Lung (tissue), 12 donors: ENCODE results near the gene CRYBA2. TPM values are rescaled to one million over a fixed set of nuclear protein-coding genes. Genes with fewer than 3 reads are reported as not detected.

ENCODE experiments used
- ATAC-seq: fragments of 200-7000 bp; cut with Tn5 transposase; one replicate; pipeline ENCODE4 v1.9.1; 2020; ENCODE audit warnings: moderate number of reproducible peaks; ENCODE audit not compliant: insufficient read depth, low FRiP score
- DNase-seq, 3 donors: peaks; one replicate each; pipeline ENCODE4 v3.0.0-alpha.2; 2013 to 2017
- H3K27ac ChIP-seq, 2 donors: one replicate each; pipeline ENCODE4 v1.5.1; 2013; ENCODE audit warnings: mild to moderate bottlenecking in 2 of 2, moderate library complexity in 2 of 2, control low read depth in 1 of 2, inconsistent platforms in 1 of 2, low read depth in 1 of 2, low read length in 1 of 2
- H3K27me3 ChIP-seq, 3 donors: one replicate each; pipeline ENCODE4 v1.5.1; 2013; ENCODE audit warnings: low read length in 2 of 3; ENCODE audit not compliant: control insufficient read depth in 3 of 3, insufficient read depth in 3 of 3
- H3K36me3 ChIP-seq, 4 donors: one replicate each; pipeline ENCODE4 v1.5.1; 2013; ENCODE audit warnings: low read length in 4 of 4, mild to moderate bottlenecking in 1 of 4, moderate library complexity in 1 of 4; ENCODE audit not compliant: control insufficient read depth in 4 of 4, insufficient read depth in 4 of 4
- H3K4me1 ChIP-seq, 5 donors: one replicate each; pipeline ENCODE4 v1.5.1; 2013; ENCODE audit warnings: low read length in 5 of 5, mild to moderate bottlenecking in 2 of 5, moderate library complexity in 1 of 5; ENCODE audit not compliant: control insufficient read depth in 5 of 5, insufficient read depth in 5 of 5
- H3K4me3 ChIP-seq: one replicate; pipeline ENCODE4 v1.5.1; 2013; ENCODE audit warnings: mild to moderate bottlenecking, control low read depth, moderate library complexity
- H3K9ac ChIP-seq, 2 donors: one replicate each; pipeline ENCODE4 v1.5.1; 2013; ENCODE audit warnings: low read length in 2 of 2, control low read depth in 1 of 2; ENCODE audit not compliant: insufficient read depth in 1 of 2
- H3K9me3 ChIP-seq, 4 donors: one replicate each; pipeline ENCODE4 v1.5.1; 2013; ENCODE audit warnings: low read length in 3 of 4, mild to moderate bottlenecking in 1 of 4, moderate library complexity in 1 of 4; ENCODE audit not compliant: control insufficient read depth in 4 of 4, insufficient read depth in 3 of 4
- WGBS, 2 donors: extraction: QIAGEN DNeasy Blood & Tissue Kit; methylation state at CpG; one replicate each; pipeline ENCODE4 v1.1.7; 2013; 5-methylcytosine and 5-hydroxymethylcytosine counted together
- polyA plus RNA-seq, 2 donors: library from polyadenylated mRNA; stranded (reverse); fragments of 200-250 nt; gene quantifications; one replicate each; pipeline ENCODE4 v1.2.1, GENCODE V29; 2013
- total RNA-seq, 2 donors: library from RNA; depleted of rRNA in 1 of 2; stranded (reverse); fragments of >200 nt in 1 of 2; gene quantifications; one replicate each; pipeline ENCODE4 v1.2.1, GENCODE V29; 2014 to 2021
- TF ChIP-seq, protein P1 (sequence below): IDR thresholded peaks from 2 replicates; pipeline ENCODE4 v1.5.1; 2012; ENCODE audit warnings: mild to moderate bottlenecking; ENCODE audit errors: control extremely low read depth, extremely low read depth
- donor health status: control.
- donor health status: control.
- donor health status: Bipolar disorder and iron deficiency.
- donor health status: healthy.
- donor health status: DM: yes; HTN: yes; CAD: no.

Gene CRYBA2
- total and polyA plus RNA-seq, 4 donors: 0.08 TPM; not detected in 3

DNA sequence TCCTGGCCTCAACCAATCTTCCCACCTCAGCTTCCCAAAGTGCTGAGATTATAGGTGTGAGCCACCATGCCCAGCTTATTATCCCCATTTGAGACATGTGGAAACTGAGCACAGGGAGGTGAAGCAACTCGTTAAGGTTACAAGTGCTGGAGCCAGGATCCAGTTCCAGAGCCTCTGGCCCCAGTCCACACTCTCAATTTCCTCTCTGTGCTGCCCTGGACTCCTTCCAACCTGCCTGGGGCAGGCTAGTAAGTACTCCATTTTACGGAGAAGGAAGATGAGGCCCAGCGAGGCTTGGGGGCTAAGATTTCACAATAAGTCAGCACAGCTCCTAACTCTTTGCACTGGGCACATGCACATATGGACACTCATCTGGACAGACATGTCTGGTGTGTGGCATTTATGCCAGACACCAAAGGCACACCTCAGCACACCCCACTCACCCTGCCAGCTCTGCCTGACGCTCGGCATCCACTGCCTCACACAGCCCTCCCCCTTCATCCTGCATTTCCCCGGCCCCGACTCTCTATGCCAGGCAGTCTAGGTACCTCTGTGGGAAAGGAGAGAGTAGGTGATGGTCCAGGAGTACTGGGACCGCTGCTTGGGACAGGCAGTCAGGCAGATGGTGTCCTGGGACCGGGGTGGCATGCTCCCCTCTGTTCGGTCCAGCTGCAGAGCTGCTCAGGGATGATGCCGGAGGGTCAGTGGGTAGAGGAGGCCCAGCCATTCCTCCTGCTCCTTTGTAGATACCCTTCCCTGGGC lies 27.6 kb upstream of the CRYBA2 start:
- no peak for ATAC-seq
- Histone ChIP-seq H3K27me3 (no peaks in the 10 kb centered on the region), H3K36me3 (no peaks in the 10 kb centered on the region), H3K9ac (no peak overlapping the region), H3K9me3 (no peaks in the 10 kb centered on the region), H3K27ac (no peak overlapping the region), H3K4me3 (no peak overlapping the region), H3K4me1 (peaks cover 0 to 8% (median 0%) of the 10 kb centered on the region in 5 donors)
- 63 to 66% methylated on average over 11 of the region's 11 CpGs for WGBS, 2 donors
- TF ChIP-seq, protein P1, sequence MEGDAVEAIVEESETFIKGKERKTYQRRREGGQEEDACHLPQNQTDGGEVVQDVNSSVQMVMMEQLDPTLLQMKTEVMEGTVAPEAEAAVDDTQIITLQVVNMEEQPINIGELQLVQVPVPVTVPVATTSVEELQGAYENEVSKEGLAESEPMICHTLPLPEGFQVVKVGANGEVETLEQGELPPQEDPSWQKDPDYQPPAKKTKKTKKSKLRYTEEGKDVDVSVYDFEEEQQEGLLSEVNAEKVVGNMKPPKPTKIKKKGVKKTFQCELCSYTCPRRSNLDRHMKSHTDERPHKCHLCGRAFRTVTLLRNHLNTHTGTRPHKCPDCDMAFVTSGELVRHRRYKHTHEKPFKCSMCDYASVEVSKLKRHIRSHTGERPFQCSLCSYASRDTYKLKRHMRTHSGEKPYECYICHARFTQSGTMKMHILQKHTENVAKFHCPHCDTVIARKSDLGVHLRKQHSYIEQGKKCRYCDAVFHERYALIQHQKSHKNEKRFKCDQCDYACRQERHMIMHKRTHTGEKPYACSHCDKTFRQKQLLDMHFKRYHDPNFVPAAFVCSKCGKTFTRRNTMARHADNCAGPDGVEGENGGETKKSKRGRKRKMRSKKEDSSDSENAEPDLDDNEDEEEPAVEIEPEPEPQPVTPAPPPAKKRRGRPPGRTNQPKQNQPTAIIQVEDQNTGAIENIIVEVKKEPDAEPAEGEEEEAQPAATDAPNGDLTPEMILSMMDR: no peak
- DNase-seq: no peak

DNA sequence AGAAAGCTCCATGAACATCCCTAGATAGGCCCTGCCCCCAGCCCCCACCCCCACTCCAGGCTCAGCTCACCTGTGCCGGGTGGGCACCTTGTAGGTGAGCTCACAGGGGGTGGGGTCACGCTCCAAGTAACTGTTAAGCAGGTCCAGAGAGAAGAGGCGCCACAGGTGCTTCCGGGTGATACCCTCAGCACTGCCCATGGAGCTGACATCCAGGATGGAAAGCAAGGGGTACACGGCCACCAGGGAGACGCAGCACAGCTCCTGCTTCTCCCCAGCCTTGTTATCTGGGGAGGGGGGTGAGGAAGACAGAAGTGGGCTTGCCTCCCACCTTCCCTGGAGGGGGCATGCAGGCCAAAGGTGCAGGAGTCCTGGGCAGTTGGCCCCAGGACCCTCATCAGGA lies 26.2 kb upstream of the CRYBA2 start:
- DNase-seq: no peak
- 79 to 93% methylated on average over 6 of the region's 6 CpGs for WGBS, 2 donors

GRCh38 chr2:219018726-219019125 lies 25.5 kb upstream of the CRYBA2 start:
- WGBS, 2 donors: 84 to 89% methylated on average over 10 of the region's 10 CpGs

More for the DNA sequence above, 26.2 kb upstream of the CRYBA2 start:
- Histone ChIP-seq H3K27ac (no peak overlapping the region), H3K9me3 (no peaks in the 10 kb centered on the region), H3K4me3 (no peak overlapping the region), H3K4me1 (peaks cover 0 to 8% (median 0%) of the 10 kb centered on the region in 5 donors), H3K9ac (no peak overlapping the region), H3K36me3 (no peaks in the 10 kb centered on the region), H3K27me3 (peaks cover 0 to 2% (median 0%) of the 10 kb centered on the region in 3 donors)
- TF ChIP-seq, protein P1: no peak
- no peak for ATAC-seq

More at GRCh38 chr2:219018726-219019125, 25.5 kb upstream of the CRYBA2 start:
- DNase-seq: no peak
- Histone ChIP-seq H3K4me3 (no peak overlapping the region), H3K36me3 (no peaks in the 10 kb centered on the region), H3K4me1 (peaks cover 0 to 8% (median 0%) of the 10 kb centered on the region in 5 donors), H3K27me3 (peaks cover 0 to 2% (median 0%) of the 10 kb centered on the region in 3 donors), H3K27ac (no peak overlapping the region), H3K9me3 (no peaks in the 10 kb centered on the region), H3K9ac (no peak overlapping the region)
- TF ChIP-seq, protein P1: no peak
- no peak for ATAC-seq
